Neuronal stem cell (in vitro differentiated cells): ENCODE data around the gene AVPR2.

Experiments
- DNase-seq: peaks from one replicate; pipeline ENCODE4 v3.0.0-alpha.2; 2013; ENCODE audit warnings: low spot score
- H2AFZ ChIP-seq: one replicate; pipeline ENCODE4 v1.6.1; 2013; ENCODE audit warnings: mild to moderate bottlenecking, low read length, inconsistent platforms
- H2AK5ac ChIP-seq: 2 replicates; pipeline ENCODE4 v1.6.1; 2013; ENCODE audit warnings: low read depth, mild to moderate bottlenecking, inconsistent platforms, low read length, moderate library complexity, mixed read lengths
- H2BK120ac ChIP-seq: 2 replicates; pipeline ENCODE4 v1.6.1; 2013; ENCODE audit warnings: low read depth, mild to moderate bottlenecking, inconsistent platforms, low read length, moderate library complexity, mixed read lengths
- H2BK12ac ChIP-seq: one replicate; pipeline ENCODE4 v1.6.1; 2013; ENCODE audit warnings: low read length, inconsistent platforms
- H2BK15ac ChIP-seq: 2 replicates; pipeline ENCODE4 v1.6.1; 2013; ENCODE audit warnings: mild to moderate bottlenecking, low read length, inconsistent platforms, mixed read lengths
- H2BK5ac ChIP-seq: one replicate; pipeline ENCODE4 v1.6.1; 2013; ENCODE audit warnings: inconsistent platforms, mild to moderate bottlenecking, low read length, moderate library complexity
- H3K14ac ChIP-seq: one replicate; pipeline ENCODE4 v1.6.1; 2013; ENCODE audit warnings: low read length, inconsistent platforms
- H3K18ac ChIP-seq: 2 replicates; pipeline ENCODE4 v1.6.1; 2013; ENCODE audit warnings: low read length, inconsistent platforms
- H3K23ac ChIP-seq: 2 replicates; pipeline ENCODE4 v1.6.1; 2013; ENCODE audit warnings: low read depth, mild to moderate bottlenecking, mixed read lengths, low read length, inconsistent platforms; ENCODE audit not compliant: poor library complexity
- H3K27ac ChIP-seq: replicated peaks from 3 replicates; pipeline ENCODE4 v1.5.1; 2013; ENCODE audit warnings: low read length, inconsistent platforms
- H3K27me3 ChIP-seq, 3 experiments: 2 replicates each; pipeline ENCODE4 v1.6.1; 2013; ENCODE audit warnings: low read length in 3 of 3, mild to moderate bottlenecking in 2 of 3, inconsistent platforms in 1 of 3, low read depth in 1 of 3, mixed read lengths in 1 of 3, moderate library complexity in 1 of 3; ENCODE audit not compliant: control insufficient read depth in 3 of 3, insufficient read depth in 3 of 3
- H3K36me3 ChIP-seq, 2 donors: replicated peaks in 1 of 2; 2 replicates each; pipeline ENCODE4 v1.6.1; 2013; ENCODE audit warnings: low read length in 2 of 2; ENCODE audit not compliant: control insufficient read depth in 2 of 2, insufficient read depth in 2 of 2
- H3K4ac ChIP-seq: 2 replicates; pipeline ENCODE4 v1.6.1; 2013; ENCODE audit warnings: inconsistent platforms, mild to moderate bottlenecking, low read length, moderate library complexity
- H3K4me1 ChIP-seq, 2 donors: 1 replicate in 1 of 2; 2 replicates in 1 of 2; pipeline ENCODE4 v1.6.1; 2013; ENCODE audit warnings: low read length in 2 of 2, low read depth in 1 of 2; ENCODE audit not compliant: control insufficient read depth in 2 of 2, insufficient read depth in 1 of 2
- H3K4me2 ChIP-seq: one replicate; pipeline ENCODE4 v1.6.1; 2013; ENCODE audit warnings: mild to moderate bottlenecking, low read length, inconsistent platforms; ENCODE audit not compliant: insufficient read depth, poor library complexity, severe bottlenecking
- H3K4me3 ChIP-seq, 2 donors: 2 replicates each; pipeline ENCODE4 v1.5.1; 2013; ENCODE audit warnings: low read length in 2 of 2, mild to moderate bottlenecking in 2 of 2, inconsistent platforms in 1 of 2, moderate library complexity in 1 of 2
- H3K79me1 ChIP-seq: one replicate; pipeline ENCODE4 v1.6.1; 2013; ENCODE audit warnings: low read depth, mild to moderate bottlenecking, inconsistent platforms, low read length, moderate library complexity
- H3K9ac ChIP-seq: one replicate; pipeline ENCODE4 v1.6.1; 2013; ENCODE audit warnings: mild to moderate bottlenecking, low read depth, low read length, inconsistent platforms; ENCODE audit not compliant: poor library complexity
- H3K9me3 ChIP-seq, 2 donors: replicated peaks in 1 of 2; 2 replicates each; pipeline versions ENCODE3 to v1.6.1; 2013; ENCODE audit warnings: low read length in 2 of 2, mild to moderate bottlenecking in 2 of 2, inconsistent platforms in 1 of 2, low read depth in 1 of 2, mixed read lengths in 1 of 2, moderate library complexity in 1 of 2; ENCODE audit not compliant: control insufficient read depth in 2 of 2, insufficient read depth in 1 of 2
- H4K8ac ChIP-seq: one replicate; pipeline ENCODE4 v1.6.1; 2013; ENCODE audit warnings: low read depth, mild to moderate bottlenecking, inconsistent platforms, low read length, moderate library complexity
- H4K91ac ChIP-seq: one replicate; pipeline ENCODE4 v1.6.1; 2013; ENCODE audit warnings: low read length, low read depth, mild to moderate bottlenecking, inconsistent platforms; ENCODE audit not compliant: poor library complexity
- WGBS, 2 donors: extraction: QIAGEN DNeasy Blood & Tissue Kit; methylation state at CpG; one replicate each; pipeline ENCODE4 v1.1.7; 2013; ENCODE audit warnings: missing lambda C conversion rate in 2 of 2, mixed read lengths in 1 of 2; ENCODE audit not compliant: insufficient read length in 2 of 2, insufficient replicate concordance in 1 of 2; ENCODE audit errors: extremely low coverage in 2 of 2; 5-methylcytosine and 5-hydroxymethylcytosine counted together

Gene AVPR2

GRCh38 chrX:153913211-153913610, 8.7 kb downstream of the AVPR2 start:
- Histone ChIP-seq H2AK5ac (no peak overlapping the region), H3K9ac (no peak overlapping the region), H3K14ac (no peak overlapping the region), H3K9me3 (no peaks in the 10 kb centered on the region), H3K4me2 (no peak overlapping the region), H3K36me3 (no peaks in the 10 kb centered on the region), H2AFZ (no peak overlapping the region), H4K8ac (no peak overlapping the region), H3K4ac (no peak overlapping the region), H2BK5ac (no peak overlapping the region), H3K18ac (no peak overlapping the region), H3K27ac (no peak overlapping the region), H3K79me1 (no peaks in the 10 kb centered on the region), H3K23ac (no peak overlapping the region), H2BK15ac (no peak overlapping the region), H3K4me3 (no peak overlapping the region), H3K4me1 (peaks cover 2 to 4% of the 10 kb centered on the region in 2 donors), H3K27me3 (peaks cover 0 to 37% (median 0%) of the 10 kb centered on the region in 3 experiments), H4K91ac (no peak overlapping the region), H2BK12ac (no peak overlapping the region), H2BK120ac (no peak overlapping the region)
- DNase-seq, result no peak
- WGBS, 2 donors, result no CpG with 5 or more reads among the region's 17 CpGs

DNA sequence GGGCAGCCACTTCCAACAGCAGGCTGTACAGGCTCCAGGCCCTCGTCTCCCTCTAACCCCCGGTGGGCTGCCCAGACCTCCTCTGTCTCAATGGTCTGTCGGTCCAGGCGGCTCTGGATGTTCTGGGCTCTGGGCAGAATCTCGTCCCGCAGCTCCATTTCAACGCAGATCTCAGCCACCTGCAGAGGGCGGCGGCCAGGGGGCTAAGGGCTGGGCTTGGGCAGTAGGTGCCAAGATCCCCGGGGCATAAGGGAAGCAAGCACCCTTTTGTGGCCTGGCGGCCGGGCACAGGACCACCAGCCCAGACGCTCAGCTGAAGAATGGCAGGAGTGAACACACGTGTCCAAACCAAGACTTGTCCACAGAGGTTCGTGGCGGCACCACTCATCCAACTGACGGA, 9.2 kb downstream of the AVPR2 start:
- H4K91ac ChIP-seq, result no peak overlapping the region
- no peak overlapping the region for H2AK5ac ChIP-seq
- no peak overlapping the region for H2BK12ac ChIP-seq
- no peak overlapping the region for H4K8ac ChIP-seq
- no peak overlapping the region for H3K4me2 ChIP-seq
- no CpG with 5 or more reads among the region's 17 CpGs for WGBS, 2 donors
- peaks cover 0 to 41% (median 0%) of the 10 kb centered on the region in 3 experiments for H3K27me3 ChIP-seq
- no peak for DNase-seq
- no peak overlapping the region for H3K27ac ChIP-seq
- H2BK5ac ChIP-seq, result no peak overlapping the region
- no peaks in the 10 kb centered on the region for H3K79me1 ChIP-seq
- peaks cover 2 to 4% of the 10 kb centered on the region in 2 donors for H3K4me1 ChIP-seq
- no peak overlapping the region for H3K9ac ChIP-seq
- H3K4me3 ChIP-seq, result no peak overlapping the region
- no peak overlapping the region for H2AFZ ChIP-seq
- no peak overlapping the region for H3K4ac ChIP-seq
- H3K14ac ChIP-seq, result no peak overlapping the region
- H2BK120ac ChIP-seq, result no peak overlapping the region
- H3K9me3 ChIP-seq, result no peaks in the 10 kb centered on the region
- no peak overlapping the region for H3K18ac ChIP-seq
- no peak overlapping the region for H2BK15ac ChIP-seq
- H3K23ac ChIP-seq, result no peak overlapping the region
- H3K36me3 ChIP-seq, result no peaks in the 10 kb centered on the region

GRCh38 chrX:153917869-153918268, 13.4 kb downstream of the AVPR2 start:
- Histone ChIP-seq H3K4me3 (no peak overlapping the region), H4K8ac (no peak overlapping the region), H2AK5ac (no peak overlapping the region), H3K79me1 (no peaks in the 10 kb centered on the region), H3K27ac (no peak overlapping the region), H3K9me3 (no peaks in the 10 kb centered on the region), H3K4me2 (no peak overlapping the region), H3K23ac (no peak overlapping the region), H3K18ac (no peak overlapping the region), H3K27me3 (peaks cover 0 to 63% (median 0%) of the 10 kb centered on the region in 3 experiments), H3K4me1 (peaks cover 0 to 11% of the 10 kb centered on the region in 2 donors), H3K9ac (no peak overlapping the region), H4K91ac (no peak overlapping the region), H2BK120ac (no peak overlapping the region), H2AFZ (no peak overlapping the region), H3K14ac (no peak overlapping the region), H3K4ac (no peak overlapping the region), H2BK5ac (no peak overlapping the region), H3K36me3 (no peaks in the 10 kb centered on the region), H2BK12ac (no peak overlapping the region), H2BK15ac (no peak overlapping the region)
- DNase-seq, result no peak
- no CpG with 5 or more reads among the region's 6 CpGs for WGBS, 2 donors

DNA sequence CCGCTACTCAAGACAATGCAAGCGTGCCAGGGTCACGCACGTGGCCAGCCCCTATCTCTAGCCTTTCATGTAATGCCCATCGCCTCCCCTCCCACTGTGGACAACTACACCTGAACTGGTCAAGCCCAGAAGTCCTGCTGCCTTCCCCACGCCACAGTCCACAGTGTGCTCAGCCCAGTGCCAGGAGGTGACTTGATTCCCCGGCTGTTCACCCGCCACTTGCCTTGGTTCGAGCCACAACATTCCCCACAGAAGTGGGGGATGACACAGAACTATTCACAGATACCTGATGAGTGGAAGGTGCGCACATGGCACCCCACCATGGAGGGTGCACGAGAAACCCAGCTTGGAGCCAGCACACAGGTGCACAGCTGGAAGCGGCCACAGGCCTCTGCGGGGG, 14.8 kb downstream of the AVPR2 start:
- Histone ChIP-seq H3K14ac (no peak overlapping the region), H3K27me3 (peaks cover 0 to 61% (median 0%) of the 10 kb centered on the region in 3 experiments), H3K4me2 (no peak overlapping the region), H2BK15ac (no peak overlapping the region), H2AFZ (no peak overlapping the region), H3K23ac (no peak overlapping the region), H3K4me3 (no peak overlapping the region), H3K79me1 (no peaks in the 10 kb centered on the region), H3K4ac (no peak overlapping the region), H4K8ac (no peak overlapping the region), H3K18ac (no peak overlapping the region), H3K36me3 (no peaks in the 10 kb centered on the region), H2AK5ac (no peak overlapping the region), H3K4me1 (peaks cover 0 to 13% of the 10 kb centered on the region in 2 donors), H3K9ac (no peak overlapping the region), H4K91ac (no peak overlapping the region), H2BK120ac (no peak overlapping the region), H3K27ac (no peak overlapping the region), H3K9me3 (no peaks in the 10 kb centered on the region), H2BK12ac (no peak overlapping the region), H2BK5ac (no peak overlapping the region)
- no peak for DNase-seq
- no CpG with 5 or more reads among the region's 13 CpGs for WGBS, 2 donors
